HG02798 (cell line): Measurements from ENCODE around the gene SMYD5.
A peak's percentile ranks its signal among the peaks of the same experiment; 100 is the strongest.
"Not testable (repeated sequence)": the region's sequence is repeated elsewhere in the genome, so short reads cannot be mapped to it uniquely, and the experiment has no call there.

ENCODE experiments used
- ATAC-seq: cut with Tn5 transposase; IDR thresholded peaks from one replicate; pipeline ENCODE4 v1.9.1; 2021; ENCODE audit warnings: mild to moderate bottlenecking; ENCODE audit not compliant: unreplicated experiment, poor library complexity

The SMYD5 gene

DNA sequence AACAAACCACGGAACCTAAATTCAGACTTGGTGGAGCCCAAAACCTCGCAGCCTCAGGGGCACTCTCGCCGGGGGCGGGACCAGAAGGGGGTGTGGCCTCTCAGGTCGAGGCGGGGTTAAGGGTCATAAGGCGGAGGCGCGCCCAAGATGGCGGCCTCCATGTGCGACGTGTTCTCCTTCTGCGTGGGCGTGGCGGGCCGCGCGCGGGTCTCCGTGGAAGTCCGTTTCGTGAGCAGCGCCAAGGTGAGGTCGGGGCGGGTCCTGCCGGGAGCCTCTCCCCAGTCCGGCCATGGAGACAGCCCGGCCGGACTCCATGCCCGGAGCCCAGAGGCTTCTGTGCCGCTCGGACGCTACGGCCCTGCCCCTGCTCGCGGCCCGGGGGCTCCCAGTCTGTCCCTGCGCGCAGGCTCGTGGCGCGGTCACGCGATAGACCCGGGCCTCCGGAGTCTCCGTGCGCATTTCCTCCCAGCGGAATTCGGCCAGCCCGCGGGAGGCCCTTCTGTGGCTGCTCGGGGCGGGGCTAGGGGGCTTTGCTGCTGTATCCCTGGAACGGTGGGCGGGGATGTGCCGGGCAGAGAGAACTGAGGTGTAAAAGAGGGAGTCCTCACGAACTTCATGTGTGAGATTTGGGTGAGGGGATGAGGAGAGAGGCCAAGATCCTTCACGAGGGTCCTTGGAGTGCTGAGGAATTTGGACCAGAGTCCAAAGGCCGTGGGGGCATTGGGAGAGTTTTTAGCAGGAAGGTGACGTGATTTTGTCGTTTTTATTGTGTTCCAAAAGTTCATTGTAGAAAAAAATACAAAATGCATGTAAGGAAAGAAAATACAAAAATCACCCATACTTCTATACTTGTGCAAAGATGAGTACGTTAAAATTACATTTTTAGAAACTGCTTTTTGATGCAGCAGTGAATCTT lies at the start of gene SMYD5:
Gene SMYD5 (plus strand): TSS at position 126 of the 916 bp plus-strand sequence. CDS start 22 bp downstream, at position 148.
- peak; percentile 95 for ATAC-seq

DNA sequence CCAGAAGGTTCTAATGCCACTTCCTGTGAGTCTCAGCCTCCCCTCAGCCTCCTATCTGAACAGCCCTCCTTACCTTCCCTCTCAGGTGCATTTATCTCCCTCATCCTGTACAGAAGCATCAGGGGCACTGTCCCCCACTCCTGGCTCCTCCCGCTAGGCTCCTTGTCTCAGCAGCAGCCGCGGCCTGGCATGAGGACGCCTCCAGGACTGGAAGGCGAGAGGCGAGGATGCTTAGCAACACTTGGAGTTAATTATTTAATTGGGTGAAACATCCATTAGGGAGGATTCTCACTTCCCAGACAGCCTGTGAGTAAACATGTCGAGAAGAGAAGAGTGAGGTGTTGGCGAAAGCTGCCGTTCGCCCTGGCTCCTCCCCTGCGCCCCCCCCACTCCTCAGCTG lies 48.1 kb upstream of the SMYD5 start:
- ATAC-seq = not testable (repeated sequence)

DNA sequence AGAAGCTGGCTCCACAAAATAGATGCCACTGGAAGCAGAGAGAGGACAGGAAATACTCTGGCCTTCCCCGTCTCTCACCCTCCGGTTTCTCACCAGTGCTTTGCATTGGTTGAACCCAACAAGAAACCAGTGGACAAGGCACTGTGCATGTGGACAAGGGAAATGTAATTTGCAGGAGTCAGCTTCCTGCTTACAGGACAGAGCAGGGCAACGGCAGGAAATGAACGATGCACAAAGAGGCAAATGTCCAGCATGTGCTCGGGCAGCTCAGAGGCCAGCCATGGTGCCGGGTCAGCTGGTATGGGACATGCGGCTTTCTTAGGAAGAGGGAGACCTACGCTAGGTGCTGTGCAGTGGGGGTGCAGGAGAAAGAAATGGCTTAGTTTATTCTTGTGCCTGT lies 47.2 kb upstream of the SMYD5 start:
- ATAC-seq = not testable (repeated sequence)

DNA sequence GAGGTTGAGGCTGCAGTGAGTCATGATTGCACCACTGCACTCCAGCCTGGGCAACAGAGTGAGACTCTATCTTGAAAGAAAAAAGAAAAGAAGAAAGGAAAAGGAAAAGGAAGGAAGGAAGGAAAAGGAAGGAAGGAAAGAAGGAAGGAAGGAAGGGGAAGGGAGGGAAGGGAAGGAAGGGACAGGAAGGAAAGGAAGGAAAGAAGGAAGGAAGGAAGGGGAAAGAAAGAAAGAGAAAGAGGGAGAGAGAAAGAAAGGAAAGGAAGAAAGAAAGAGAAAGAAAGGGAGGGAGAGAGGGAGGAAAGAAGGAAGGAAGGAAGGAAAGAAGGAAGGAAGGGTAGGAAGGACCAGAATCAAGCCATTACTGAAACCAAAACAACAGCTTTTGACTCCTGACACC lies 45.7 kb upstream of the SMYD5 start:
- ATAC-seq = not testable (repeated sequence)

DNA sequence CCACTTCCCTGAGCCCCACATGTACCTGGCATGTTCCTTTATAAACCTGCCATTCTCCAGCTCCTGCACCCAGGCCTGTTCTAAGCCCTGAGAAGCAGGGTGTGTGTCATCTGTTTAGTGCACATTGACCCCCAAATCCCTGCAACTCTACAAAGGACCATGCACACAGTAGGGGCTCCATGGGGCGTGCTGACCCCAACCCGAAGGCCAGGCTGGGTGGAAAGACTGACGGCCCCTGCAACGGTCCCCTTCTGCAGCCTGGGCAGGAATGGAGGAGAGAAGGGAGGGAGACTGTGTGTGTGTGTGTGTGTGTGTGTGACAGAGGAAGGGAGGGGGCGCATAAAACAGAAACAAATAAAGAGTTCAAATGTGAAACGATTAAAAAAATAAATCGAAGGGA lies 43.7 kb upstream of the SMYD5 start:
- not testable (repeated sequence) for ATAC-seq

DNA sequence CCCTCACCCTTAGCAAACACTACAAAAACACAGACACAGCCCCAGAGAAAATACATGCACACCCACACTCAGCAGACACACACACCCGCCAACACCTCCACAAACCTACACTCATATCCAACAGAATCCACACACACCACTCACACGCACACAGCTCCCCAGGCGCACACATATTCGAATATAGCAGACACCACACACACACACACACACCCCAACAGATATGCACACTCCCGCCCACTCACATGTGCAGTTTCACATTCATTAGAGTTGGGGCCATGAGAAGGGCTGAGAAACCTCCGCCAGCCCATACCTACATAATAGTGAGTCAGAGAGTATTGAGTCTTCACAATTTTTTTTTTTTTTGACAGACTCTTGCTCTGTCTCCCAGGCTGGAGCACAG lies 41.1 kb upstream of the SMYD5 start:
- ATAC-seq = no peak

DNA sequence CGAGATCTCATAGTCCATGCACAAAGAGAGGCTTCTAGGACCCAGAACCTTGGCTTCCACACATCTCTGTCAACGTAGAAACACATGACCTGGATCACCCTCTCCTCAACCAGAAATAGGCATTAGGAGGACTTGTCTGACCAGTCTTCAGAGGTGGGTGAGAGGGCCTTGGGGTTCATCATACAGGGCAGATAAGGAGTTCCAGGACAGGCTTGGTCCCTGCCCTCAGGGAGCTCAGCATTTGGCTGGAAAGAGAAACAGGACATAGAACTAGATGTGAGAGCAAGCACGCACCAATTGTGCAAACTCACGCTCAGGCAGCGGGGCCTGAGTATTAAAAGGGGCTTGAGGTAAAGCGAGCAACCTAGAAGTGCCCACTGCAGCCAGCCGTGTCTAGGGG lies 40.3 kb upstream of the SMYD5 start:
- ATAC-seq = no peak

DNA sequence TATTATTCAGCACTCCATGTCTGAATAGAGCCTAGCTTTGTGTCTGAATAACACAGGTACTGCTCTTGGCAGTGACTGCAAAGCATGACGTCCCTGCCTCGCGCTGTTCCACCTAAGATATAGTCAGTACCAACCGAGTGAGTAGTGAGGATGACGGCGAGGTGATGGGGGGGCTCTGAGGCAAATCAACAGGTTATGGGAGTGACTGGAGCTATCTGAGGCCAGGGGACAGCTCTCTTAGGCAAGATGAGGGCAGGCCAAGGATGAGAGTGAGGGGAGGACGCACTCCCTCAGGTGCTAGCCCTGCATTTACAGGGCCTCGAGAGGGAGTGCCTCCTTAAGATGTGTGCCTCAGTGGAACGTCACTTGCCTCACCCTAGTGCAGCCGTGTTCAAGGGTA lies 39.8 kb upstream of the SMYD5 start:
- ATAC-seq = no peak

DNA sequence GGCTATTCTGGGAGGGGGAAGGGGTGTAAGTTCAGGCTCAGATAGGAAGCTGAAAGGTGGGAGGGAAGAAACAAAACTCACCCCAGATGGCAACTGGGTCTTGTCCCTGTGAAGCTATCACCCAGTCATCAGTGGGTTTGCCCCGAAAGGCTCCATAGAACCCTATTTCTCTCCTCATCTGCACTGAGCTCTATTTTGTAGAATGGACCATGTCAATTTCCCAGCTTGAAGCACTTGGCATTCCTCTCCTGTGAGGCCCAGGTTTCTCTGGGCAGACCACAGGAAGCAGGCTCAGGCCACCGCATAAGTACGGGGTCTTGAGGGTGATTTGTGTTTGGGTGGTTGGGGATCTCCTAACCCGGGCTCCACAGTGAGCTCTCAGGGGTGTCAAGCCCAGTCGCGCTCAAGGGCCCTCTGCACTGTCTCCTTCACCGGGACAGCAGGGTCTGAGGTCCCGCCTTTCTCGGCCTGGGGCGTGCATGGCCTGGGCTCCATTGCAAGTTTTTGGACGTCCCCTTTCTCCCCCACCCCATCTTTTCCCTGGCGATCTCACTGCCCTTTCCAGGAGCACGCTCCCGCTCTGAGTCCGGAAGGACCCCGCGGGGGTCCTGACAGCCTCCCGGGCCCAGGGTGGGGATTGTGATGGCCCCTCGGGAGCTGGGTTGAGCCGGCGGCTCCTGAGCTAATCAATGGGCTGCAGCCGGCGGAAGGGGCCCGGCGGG lies 38.9 kb upstream of the SMYD5 start:
- no peak for ATAC-seq

DNA sequence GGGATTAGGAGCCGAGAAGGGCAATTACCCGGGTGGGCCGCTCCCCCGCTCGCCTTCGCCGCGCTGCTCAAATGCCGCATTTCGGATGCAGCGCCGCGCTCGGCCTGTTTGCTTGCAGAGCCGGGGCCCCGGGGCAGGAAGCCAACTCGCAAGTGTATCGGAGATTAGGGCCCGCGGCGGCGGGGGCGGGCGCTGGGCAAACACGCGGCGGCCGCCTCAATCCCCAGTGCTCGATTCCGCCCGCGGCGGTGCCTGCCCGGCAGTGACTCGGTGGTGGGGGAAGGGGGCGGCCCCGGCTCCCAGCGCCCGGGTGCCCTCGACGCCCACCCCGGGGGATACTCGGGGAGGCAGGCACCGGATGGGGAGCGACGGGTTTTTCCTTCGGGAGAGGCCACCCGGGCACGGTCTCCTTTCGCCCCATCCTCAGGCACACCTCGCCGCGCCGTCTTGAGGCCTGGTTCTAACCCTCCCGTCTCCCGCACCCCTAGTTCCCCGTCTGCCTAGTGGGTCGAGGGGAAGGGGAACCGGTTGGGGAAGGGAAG lies 38.3 kb upstream of the SMYD5 start:
- no peak for ATAC-seq

DNA sequence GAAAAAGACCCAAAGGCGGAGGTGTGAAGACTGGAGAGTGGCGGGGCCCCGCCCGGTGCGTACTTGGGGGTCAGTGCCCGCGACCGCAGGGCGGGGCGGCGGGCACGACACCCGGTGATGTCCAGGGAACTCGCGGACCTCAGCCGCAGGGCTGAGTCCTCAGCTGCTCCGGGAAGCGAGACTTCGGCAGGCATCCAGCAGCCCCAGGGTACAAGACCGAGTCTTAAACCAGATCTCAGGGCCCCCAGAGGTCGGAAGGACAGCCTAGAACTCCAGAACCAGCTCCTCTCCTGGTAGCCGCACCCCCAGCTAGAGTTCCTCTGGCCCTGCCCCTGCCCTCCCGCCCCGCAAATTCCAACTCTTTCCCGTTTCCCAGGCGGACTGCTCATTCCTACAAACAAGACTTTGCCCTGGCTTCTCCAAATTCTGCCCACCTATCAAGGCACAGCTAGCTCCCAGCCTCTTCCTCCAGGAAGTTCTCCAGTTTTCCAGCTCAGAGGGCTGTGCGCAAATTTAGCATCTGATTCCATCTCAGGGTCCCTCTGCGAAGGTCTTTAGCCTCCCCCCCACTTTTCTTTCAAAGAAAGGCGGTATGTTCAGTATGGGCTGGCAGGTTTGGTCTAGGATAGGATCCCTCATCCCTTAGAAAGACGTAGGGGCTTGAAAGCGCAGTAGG lies 37.7 kb upstream of the SMYD5 start:
- ATAC-seq = no peak

DNA sequence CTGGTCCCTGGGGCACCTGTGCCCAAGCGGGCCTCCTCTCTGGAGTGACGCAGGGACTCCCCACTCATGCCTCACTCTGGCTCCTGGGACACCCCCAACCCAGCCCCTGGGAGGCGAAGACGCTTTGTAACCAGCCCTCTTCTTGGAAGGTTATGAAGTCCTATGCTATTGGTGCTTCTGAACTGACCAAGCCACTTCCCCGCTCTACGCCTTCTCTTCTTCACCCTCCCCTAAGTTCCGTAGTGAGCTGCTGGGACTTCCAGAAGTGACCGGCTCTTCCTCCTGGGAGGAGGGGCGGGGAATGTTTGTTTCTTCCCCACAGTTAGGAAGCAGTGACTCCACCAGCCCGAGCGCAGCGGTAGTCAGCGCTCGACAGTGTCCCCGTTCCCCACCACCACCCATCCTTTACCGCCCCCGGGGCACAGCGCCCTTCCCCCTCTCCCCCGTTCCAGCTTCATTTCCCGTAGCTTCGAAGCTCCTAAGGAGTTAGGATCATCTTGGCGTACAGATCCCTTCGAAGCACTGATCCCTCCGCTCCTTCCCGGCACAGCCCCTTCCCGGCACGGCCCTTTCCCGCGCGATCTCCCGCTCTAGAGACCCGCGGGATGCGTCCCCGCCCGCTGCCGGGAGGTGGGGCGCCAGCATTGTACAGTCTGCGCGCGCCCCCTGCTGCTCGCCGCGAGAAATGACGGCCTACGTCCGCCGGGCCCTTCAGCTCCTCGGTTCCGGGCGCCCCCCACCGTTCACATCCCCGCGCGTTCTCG lies 37.0 kb upstream of the SMYD5 start:
- peak; percentile 91 for ATAC-seq

DNA sequence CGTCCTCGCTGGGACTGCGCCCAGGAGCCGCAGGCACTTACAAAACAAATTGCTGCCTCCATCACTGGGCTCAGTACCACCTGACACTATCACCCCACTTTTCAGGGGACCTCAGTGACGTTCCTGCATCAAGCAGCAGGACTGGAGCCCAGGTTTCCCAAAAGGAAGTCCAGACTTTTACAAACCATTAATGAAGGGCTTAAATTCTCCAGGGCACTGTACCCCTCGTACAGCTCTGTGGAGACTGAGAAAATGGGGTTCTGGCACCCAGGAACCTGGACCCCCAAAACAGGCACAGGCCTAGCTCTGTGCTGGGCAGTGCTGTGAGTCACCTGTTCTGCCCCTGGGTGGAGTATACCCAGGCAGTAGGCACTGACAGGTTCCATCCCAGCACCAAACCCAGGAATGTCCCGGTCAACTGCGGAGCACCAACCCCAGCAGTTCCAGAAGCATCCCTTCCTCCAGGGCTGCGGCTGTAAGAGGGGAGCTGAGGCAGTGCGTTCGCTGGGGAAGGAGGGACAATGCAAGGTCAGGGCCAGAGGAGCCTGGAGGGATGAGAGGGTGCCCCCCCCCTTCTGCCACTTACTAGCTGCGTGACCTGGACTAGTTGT lies 36.3 kb upstream of the SMYD5 start:
- ATAC-seq = no peak

DNA sequence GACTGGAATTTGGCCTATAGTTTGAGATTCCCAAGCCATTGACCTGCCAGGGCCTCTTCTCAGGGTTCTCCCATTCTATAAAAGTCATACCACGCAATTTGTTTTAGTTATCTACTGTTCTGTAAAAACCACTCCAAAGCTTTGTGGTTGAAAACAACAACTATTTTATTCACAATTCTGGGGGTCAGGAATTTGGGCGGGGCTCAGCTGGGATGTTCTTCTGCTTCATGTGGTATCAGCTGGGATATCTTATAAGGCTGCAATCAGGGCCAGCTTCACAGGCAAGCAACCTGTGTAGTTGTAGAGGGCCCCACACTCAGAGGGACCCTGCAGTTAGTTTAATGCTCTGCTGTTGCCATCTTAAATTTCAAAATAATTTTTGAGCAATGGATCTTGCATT lies 28.1 kb upstream of the SMYD5 start:
- ATAC-seq = no peak

DNA sequence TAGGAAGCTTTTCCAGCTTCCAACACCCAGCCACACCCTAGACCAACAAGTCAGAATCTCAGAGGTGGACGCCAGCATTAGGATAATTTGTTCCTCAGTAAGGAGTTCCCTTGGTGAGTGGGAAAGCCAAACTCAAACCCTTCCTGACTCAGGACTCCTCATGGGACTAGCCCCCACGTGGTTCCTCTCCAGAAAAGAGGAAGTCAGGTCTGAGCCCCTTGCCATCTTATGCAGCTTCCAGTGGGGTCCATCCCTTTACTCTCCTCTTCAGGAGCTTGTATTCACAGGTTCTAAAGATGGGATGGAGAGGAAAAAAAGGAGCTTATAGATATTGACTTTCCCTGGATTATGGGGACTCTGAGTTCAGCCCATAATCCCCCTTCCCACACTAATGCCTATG lies 26.5 kb upstream of the SMYD5 start:
- no peak for ATAC-seq

DNA sequence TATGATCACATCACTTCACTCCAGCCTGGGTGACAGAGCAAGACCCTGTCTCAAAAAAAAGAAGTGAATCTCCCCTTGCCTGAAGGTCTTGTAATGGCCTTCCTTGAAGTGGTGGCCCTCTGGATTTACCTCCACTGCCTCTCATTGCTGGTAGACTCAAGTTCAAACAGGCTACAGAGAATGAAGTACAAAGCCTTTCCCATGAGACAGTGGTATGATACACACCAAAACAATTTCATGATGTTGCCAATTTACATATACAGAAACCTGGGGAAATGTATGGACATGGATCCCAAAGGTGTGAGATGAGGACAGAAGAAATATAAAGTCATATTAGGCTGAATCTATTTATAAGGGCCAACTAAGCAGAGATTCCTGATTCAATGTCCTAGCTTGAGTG lies 16.5 kb upstream of the SMYD5 start:
- no peak for ATAC-seq

DNA sequence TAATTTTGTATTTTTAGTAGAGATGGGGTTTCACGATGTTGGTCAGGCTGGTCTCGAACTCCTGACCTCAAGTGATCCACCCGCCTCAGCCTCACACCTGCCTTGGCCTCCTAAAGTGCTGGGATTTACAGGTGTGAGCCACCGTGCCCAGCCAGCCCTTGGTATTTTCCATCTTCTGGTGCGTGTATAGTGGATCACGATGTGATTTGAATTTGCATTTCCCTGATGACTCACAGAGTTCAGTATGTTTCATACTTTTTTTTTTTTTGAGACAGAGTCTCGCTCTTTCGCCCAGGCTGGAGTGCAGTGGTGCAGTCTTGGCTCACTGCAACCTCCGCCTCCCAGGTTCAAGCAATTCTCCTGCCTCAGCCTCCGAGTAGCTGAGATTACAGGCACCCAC lies 13.8 kb upstream of the SMYD5 start:
- ATAC-seq = not testable (repeated sequence)

DNA sequence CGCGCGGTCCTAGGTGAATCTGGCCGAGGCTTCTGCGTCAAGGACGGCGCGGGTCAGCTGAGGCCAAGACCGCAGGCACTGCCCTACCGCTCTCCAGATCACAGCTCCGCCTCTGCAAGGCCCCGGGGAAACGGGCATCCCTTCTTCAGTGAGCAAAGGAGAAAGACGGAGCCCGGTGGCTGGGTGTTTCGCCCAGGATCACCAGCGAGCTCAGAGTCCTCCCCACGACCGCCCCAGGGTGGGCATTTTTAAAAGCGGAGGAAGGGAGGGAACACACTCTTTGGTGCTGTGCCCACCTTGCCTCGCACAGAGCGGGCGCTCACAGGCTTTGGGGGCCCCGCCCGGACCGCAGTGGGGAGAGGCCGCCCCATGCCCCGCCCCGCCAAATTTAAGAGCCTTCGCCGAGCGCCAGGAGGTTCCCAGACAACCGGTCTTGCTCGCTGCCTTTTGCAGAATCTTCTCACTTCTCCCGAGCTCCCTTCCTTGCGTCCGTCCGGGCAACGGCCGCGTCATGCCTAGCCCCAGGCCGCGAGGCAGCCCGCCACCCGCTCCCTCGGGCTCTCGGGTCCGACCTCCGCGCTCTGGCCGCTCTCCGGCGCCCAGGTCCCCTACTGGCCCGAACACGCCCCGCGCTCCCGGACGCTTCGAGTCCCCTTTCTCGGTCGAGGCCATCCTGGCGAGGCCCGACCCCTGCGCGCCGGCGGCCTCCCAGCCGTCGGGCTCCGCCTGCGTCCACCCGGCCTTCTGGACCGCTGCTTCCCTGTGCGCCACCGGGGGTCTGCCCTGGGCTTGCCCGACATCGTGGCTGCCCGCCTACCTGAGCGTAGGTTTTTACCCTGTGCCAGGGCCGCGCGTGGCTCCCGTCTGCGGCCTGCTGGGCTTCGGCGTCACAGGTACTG lies 11.6 kb upstream of the SMYD5 start, which contains the start of gene NOTO:
Gene NOTO (plus strand): TSS at position 419 of the 899 bp plus-strand sequence. CDS start 93 bp downstream, at position 512.
- ATAC-seq = no peak
